Testis (tissue), 3 donors: ENCODE data around the gene DIP2B. TPM values are rescaled to one million over a fixed set of nuclear protein-coding genes. Genes with fewer than 3 reads are reported as not detected.
A peak's percentile ranks its signal among the peaks of the same experiment; 100 is the strongest.

Source experiments
- DNase-seq: peaks from one replicate; pipeline ENCODE4 v3.0.0-alpha.2; 2019
- H3K27ac ChIP-seq, 2 donors: fragments of 200-600 bp; sonication (generic); one replicate each; pipeline ENCODE4 v1.5.1; 2019
- H3K27me3 ChIP-seq: fragments of 200-600 bp; sonication (generic); one replicate; pipeline ENCODE4 v1.5.1; 2019
- H3K36me3 ChIP-seq: fragments of 200-600 bp; sonication (generic); one replicate; pipeline ENCODE4 v1.5.1; 2017; ENCODE audit warnings: low read depth; ENCODE audit errors: missing control alignments
- H3K4me1 ChIP-seq: fragments of 200-600 bp; sonication (generic); one replicate; pipeline ENCODE4 v1.5.1; 2019
- H3K4me3 ChIP-seq, 2 donors: fragments of 200-600 bp; sonication (generic); one replicate each; pipeline ENCODE4 v1.5.1; 2017 to 2019
- H3K9me3 ChIP-seq: fragments of 200-600 bp; sonication (generic); one replicate; pipeline ENCODE4 v1.5.1; 2017
- POLR2A ChIP-seq: fragments of 450-650 bp; IDR thresholded peaks from one replicate; pipeline ENCODE4 v1.6.1; 2017; ENCODE audit warnings: antibody characterized with exemption, mild to moderate bottlenecking, moderate library complexity
- WGBS, 2 donors: methylation state at CpG; one replicate each; pipeline ENCODE4 v1.1.5; 2018; 5-methylcytosine and 5-hydroxymethylcytosine counted together
- intact Hi-C: fragments of 100-400 bp; cut with DNase I; formaldehyde crosslinking; loops from one replicate; pipeline ENCODE4 v1.15.1; 2023; ENCODE audit warnings: low total_unique reads
- polyA plus RNA-seq: library from polyadenylated mRNA; stranded (reverse); fragments of 350-450 nt; fragmentation: Illumina TruSeq; extraction: RNeasy Lipid Tissue Mini Kit (QIAGEN cat#74804); gene quantifications from one replicate; pipeline ENCODE4 v1.2.3, GENCODE V29; 2014; ENCODE audit warnings: low read depth, low replicate concordance; ENCODE audit not compliant: insufficient read depth
- total RNA-seq, 2 donors: library from RNA; depleted of rRNA; stranded (reverse); fragments of >200 nt; gene quantifications; one replicate each; pipeline ENCODE4 v1.2.3, GENCODE V29; 2016
- TF ChIP-seq, protein P1 (sequence below), 3 experiments: fragments of 450-650 bp in 2 of 3; fragments of 200-600 bp in 1 of 3; sonication (generic) in 1 of 3; IDR thresholded peaks; one replicate each; pipeline ENCODE4 v1.5.1; 2016 to 2019; ENCODE audit warnings: antibody characterized with exemption in 3 of 3, mild to moderate bottlenecking in 2 of 3, moderate library complexity in 1 of 3

The DIP2B gene
- total and polyA plus RNA-seq, 3 donors from 2014 or later: 19.1 to 57.1 (median 43.5) TPM

DNA sequence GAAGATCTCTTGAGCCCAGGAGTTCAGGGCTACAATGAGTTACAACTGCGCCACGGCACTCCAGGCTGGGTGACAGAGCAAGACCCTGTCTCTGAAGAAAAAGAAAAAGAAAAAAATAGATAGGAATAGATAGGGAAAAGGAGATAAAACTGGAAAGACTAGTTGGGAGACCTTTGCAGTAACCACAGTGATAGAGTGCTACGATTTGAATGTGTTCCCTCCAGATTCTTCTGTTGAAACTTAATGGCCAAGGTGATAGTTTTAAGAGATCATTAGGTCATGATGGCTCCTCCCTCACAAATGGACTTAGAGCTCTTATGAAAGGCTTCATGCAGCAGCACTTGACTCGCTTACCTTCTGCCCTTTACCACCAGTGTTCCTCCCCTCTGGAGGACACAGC, 245.6 kb downstream of the DIP2B start:
- intact Hi-C loops: no loop called here
- no peak for DNase-seq
- no peak for TF ChIP-seq POLR2A
- TF ChIP-seq, protein P1, sequence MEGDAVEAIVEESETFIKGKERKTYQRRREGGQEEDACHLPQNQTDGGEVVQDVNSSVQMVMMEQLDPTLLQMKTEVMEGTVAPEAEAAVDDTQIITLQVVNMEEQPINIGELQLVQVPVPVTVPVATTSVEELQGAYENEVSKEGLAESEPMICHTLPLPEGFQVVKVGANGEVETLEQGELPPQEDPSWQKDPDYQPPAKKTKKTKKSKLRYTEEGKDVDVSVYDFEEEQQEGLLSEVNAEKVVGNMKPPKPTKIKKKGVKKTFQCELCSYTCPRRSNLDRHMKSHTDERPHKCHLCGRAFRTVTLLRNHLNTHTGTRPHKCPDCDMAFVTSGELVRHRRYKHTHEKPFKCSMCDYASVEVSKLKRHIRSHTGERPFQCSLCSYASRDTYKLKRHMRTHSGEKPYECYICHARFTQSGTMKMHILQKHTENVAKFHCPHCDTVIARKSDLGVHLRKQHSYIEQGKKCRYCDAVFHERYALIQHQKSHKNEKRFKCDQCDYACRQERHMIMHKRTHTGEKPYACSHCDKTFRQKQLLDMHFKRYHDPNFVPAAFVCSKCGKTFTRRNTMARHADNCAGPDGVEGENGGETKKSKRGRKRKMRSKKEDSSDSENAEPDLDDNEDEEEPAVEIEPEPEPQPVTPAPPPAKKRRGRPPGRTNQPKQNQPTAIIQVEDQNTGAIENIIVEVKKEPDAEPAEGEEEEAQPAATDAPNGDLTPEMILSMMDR (IDR thresholded peaks at IDR 0.05): no peak
- Histone ChIP-seq H3K4me3 (no peak overlapping the region), H3K27ac (no peak overlapping the region), H3K36me3 (no peaks in the 10 kb centered on the region), H3K4me1 (no peaks in the 10 kb centered on the region), H3K27me3 (no peaks in the 10 kb centered on the region), H3K9me3 (no peaks in the 10 kb centered on the region)
- WGBS, 2 donors: 94 to 98% methylated on average over 4 of the region's 4 CpGs

DNA sequence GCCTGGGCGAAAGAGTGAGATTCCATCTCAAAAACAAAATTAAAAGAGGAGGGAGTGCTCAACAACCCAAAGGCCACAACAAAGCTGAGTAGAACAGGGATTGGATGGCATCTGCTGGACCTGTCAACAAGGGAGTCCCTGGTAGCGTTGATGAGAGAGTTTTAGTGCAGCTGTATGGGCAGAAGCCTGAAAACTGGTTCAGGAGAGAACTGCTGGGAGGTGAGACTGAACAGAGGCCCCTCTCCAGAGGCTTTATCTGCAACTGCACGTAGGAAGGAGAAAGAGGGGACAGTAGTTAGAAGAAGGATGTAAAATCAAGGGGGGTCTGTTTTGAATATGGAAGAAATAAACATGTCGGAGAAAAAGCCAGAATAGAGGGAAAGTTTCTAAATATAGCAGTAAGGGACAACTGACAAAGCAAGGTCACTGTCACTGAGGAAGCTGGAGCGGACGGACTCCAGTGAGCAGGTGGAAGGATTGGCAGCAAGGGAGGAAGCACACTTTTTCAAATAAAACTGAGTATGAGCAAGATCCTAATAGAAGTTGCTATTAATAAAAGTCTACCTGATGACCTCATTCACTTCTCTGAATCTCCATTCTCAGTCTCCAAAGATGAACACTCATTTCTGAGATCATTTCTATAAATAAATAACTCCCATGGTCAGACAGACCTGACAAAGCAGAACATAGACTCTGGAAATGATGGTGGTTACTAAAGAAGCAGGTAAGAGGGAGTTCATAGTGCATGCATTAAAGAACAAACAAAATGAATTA, 247.3 kb downstream of the DIP2B start:
- Histone ChIP-seq H3K36me3 (no peaks in the 10 kb centered on the region), H3K4me3 (no peak overlapping the region), H3K27me3 (no peaks in the 10 kb centered on the region), H3K27ac (no peak overlapping the region), H3K9me3 (no peaks in the 10 kb centered on the region), H3K4me1 (no peaks in the 10 kb centered on the region)
- TF ChIP-seq, protein P1 (IDR thresholded peaks at IDR 0.05): no peak
- no peak for TF ChIP-seq POLR2A
- DNase-seq: no peak
- 83 to 89% methylated on average over 6 of the region's 6 CpGs for WGBS, 2 donors
- intact Hi-C loops: no loop called here

- no peaks in the 10 kb centered on the region for H3K4me1 ChIP-seq
- no peak for DNase-seq
- TF ChIP-seq POLR2A: no peak
- TF ChIP-seq, protein P1 (IDR thresholded peaks at IDR 0.05): no peak
- H3K27me3 ChIP-seq: no peaks in the 10 kb centered on the region
- H3K4me3 ChIP-seq: no peak overlapping the region
- H3K36me3 ChIP-seq: no peaks in the 10 kb centered on the region
- intact Hi-C loops: no loop called here
- no peak overlapping the region for H3K27ac ChIP-seq
- 86 to 89% methylated on average over 5 of the region's 5 CpGs for WGBS, 2 donors
- no peaks in the 10 kb centered on the region for H3K9me3 ChIP-seq
These were observed 248.5 kb downstream of the DIP2B start for GRCh38 chr12:50753232-50753769.

- H3K4me1 ChIP-seq: peaks cover 17% of the 10 kb centered on the region
- peak within 1 kb of the TSS; percentile 98 to 99 for H3K27ac ChIP-seq
- WGBS, 2 donors: 0 to 1% methylated on average over 26 to 51 of the region's 51 CpGs
- peak within 1 kb of the TSS; percentile 97 to 99 for H3K4me3 ChIP-seq
- H3K36me3 ChIP-seq: no peaks in the 10 kb centered on the region
- no peaks in the 10 kb centered on the region for H3K9me3 ChIP-seq
- TF ChIP-seq POLR2A: no peak
- TF ChIP-seq, protein P1 (IDR thresholded peaks at IDR 0.05): no peak
- peak; percentile 91 for DNase-seq
- H3K27me3 ChIP-seq: no peaks in the 10 kb centered on the region
- intact Hi-C loops: no loop called here
These were observed 259.0 kb downstream of the DIP2B start, which contains the start of gene ATF1 for GRCh38 chr12:50763639-50764285. Gene ATF1, plus strand, starts transcription at chr12:50764101. Its CDS starts 16,045 bp downstream, at chr12:50780146.
